ENCODE measurements around the gene ZNF835. TPM values are rescaled to one million over a fixed set of nuclear protein-coding genes. Genes with fewer than 3 reads are reported as not detected.

ZNF835 gene
- 0.29 and 0.72 TPM in 2 replicates for total RNA-seq

GRCh38 chr19:56671613-56671994 lies at the start of gene ZNF835:
Gene ZNF835, minus strand, starts transcription at chr19:56671757. Its CDS starts 6,559 bp downstream, at chr19:56665198.
- H3K4me1 ChIP-seq (ENCODE audit: insufficient read depth, low read length), result no peaks in the 10 kb centered on the region
- H3K27ac ChIP-seq (ENCODE audit: low read depth, low read length), result no peak within 1 kb of the TSS
- H3K4me3 ChIP-seq (ENCODE audit: insufficient read depth, low read length), result peak within 1 kb of the TSS; percentile 33
- no peaks in the 10 kb centered on the region for H3K79me2 ChIP-seq (ENCODE audit: insufficient read depth, low read length)
- DNase-seq (ENCODE audit: insufficient read length, low spot score, missing footprints), result peak; percentile 95
- H3K36me3 ChIP-seq (ENCODE audit: insufficient read depth, low read length), result no peaks in the 10 kb centered on the region
- no peak within 1 kb of the TSS for H3K4me2 ChIP-seq (ENCODE audit: insufficient read depth, low read length)
- peak within 1 kb of the TSS; percentile 59 for H2AFZ ChIP-seq (ENCODE audit: low read length)
- no peak for TF ChIP-seq CTCF (IDR thresholded peaks at IDR 0.05; ENCODE audit: extremely low read depth, low read depth, low read length)
- H3K27me3 ChIP-seq (ENCODE audit: insufficient read depth, low read length), result no peaks in the 10 kb centered on the region
- no peaks in the 10 kb centered on the region for H4K20me1 ChIP-seq (ENCODE audit: insufficient read depth, low read length)
- H3K9me3 ChIP-seq (ENCODE audit: low read depth, low read length), result no peaks in the 10 kb centered on the region

GRCh38 chr19:56720281-56720680 lies 48.7 kb upstream of the ZNF835 start:
- H3K27ac ChIP-seq (ENCODE audit: low read depth, low read length), result no peak overlapping the region

GRCh38 chr19:56718231-56718630 lies 46.7 kb upstream of the ZNF835 start:
- DNase-seq (ENCODE audit: insufficient read length, low spot score, missing footprints), result no peak
- H3K4me1 ChIP-seq (ENCODE audit: insufficient read depth, low read length), result no peaks in the 10 kb centered on the region

More at GRCh38 chr19:56720281-56720680, 48.7 kb upstream of the ZNF835 start:
- no peaks in the 10 kb centered on the region for H4K20me1 ChIP-seq (ENCODE audit: insufficient read depth, low read length)
- H3K27me3 ChIP-seq (ENCODE audit: insufficient read depth, low read length), result no peaks in the 10 kb centered on the region
- H3K4me3 ChIP-seq (ENCODE audit: insufficient read depth, low read length), result no peak overlapping the region
- H3K36me3 ChIP-seq (ENCODE audit: insufficient read depth, low read length), result no peaks in the 10 kb centered on the region
- H3K9me3 ChIP-seq (ENCODE audit: low read depth, low read length), result peaks cover 4% of the 10 kb centered on the region
- no peak for TF ChIP-seq CTCF (IDR thresholded peaks at IDR 0.05; ENCODE audit: extremely low read depth, low read depth, low read length)
- H3K79me2 ChIP-seq (ENCODE audit: insufficient read depth, low read length), result no peaks in the 10 kb centered on the region
- H3K4me1 ChIP-seq (ENCODE audit: insufficient read depth, low read length), result no peaks in the 10 kb centered on the region
- no peak for DNase-seq (ENCODE audit: insufficient read length, low spot score, missing footprints)
- no peak overlapping the region for H3K4me2 ChIP-seq (ENCODE audit: insufficient read depth, low read length)
- no peak overlapping the region for H2AFZ ChIP-seq (ENCODE audit: low read length)

More at GRCh38 chr19:56718231-56718630, 46.7 kb upstream of the ZNF835 start:
- Histone ChIP-seq H3K27me3 (ENCODE audit: insufficient read depth, low read length) (no peaks in the 10 kb centered on the region), H3K27ac (ENCODE audit: low read depth, low read length) (no peak overlapping the region), H2AFZ (ENCODE audit: low read length) (no peak overlapping the region), H3K79me2 (ENCODE audit: insufficient read depth, low read length) (no peaks in the 10 kb centered on the region), H3K9me3 (ENCODE audit: low read depth, low read length) (peaks cover 4% of the 10 kb centered on the region), H3K36me3 (ENCODE audit: insufficient read depth, low read length) (no peaks in the 10 kb centered on the region), H4K20me1 (ENCODE audit: insufficient read depth, low read length) (no peaks in the 10 kb centered on the region), H3K4me3 (ENCODE audit: insufficient read depth, low read length) (no peak overlapping the region), H3K4me2 (ENCODE audit: insufficient read depth, low read length) (no peak overlapping the region)
- TF ChIP-seq CTCF (IDR thresholded peaks at IDR 0.05; ENCODE audit: extremely low read depth, low read depth, low read length), result no peak

Measured in osteoblast (primary cell).